SK-N-SH (cell line): ENCODE data around the gene PWWP2B. TPM values are rescaled to one million over a fixed set of nuclear protein-coding genes. Genes with fewer than 3 reads are reported as not detected.

Experiments used
- CTCF ChIA-PET: fragments of 300-600, 350-600 bp; formaldehyde crosslinking; extraction: SDS; loops from one replicate; lab custom pipeline; 2021; lab: Yijun Ruan, JAX
- POLR2A ChIA-PET: fragments of 350-600 bp; sonication (Branson Sonifier 250); formaldehyde crosslinking; extraction: SDS; loops from one replicate; lab custom pipeline; 2020; ENCODE audit warnings: antibody characterized with exemption, inconsistent platforms; lab: Yijun Ruan, JAX
- DNase-seq: peaks from one replicate; pipeline ENCODE4 v3.0.0; 2012
- H2AFZ ChIP-seq: fragments of 200-600 bp; sonication (generic); 2 replicates; pipeline ENCODE4 v1.8.1; 2016; ENCODE audit warnings: antibody characterized with exemption, mild to moderate bottlenecking, low read depth
- H3F3A ChIP-seq: fragments of 200-600 bp; sonication (generic); replicated peaks from 2 replicates; pipeline ENCODE3; 2016; ENCODE audit warnings: antibody characterized with exemption, mild to moderate bottlenecking; ENCODE audit not compliant: insufficient read depth
- H3K27ac ChIP-seq, 2 experiments: fragments of 200-500 bp in 1 of 2; fragments of 200-600 bp in 1 of 2; sonication (Bioruptor generic) in 1 of 2; sonication (generic), shearing (Covaris generic) in 1 of 2; 2 replicates each; pipeline versions ENCODE4 v1.5.1 to v1.6.1; 2014 to 2016; ENCODE audit warnings: low read depth in 2 of 2, inconsistent platforms in 1 of 2, low read length in 1 of 2, mild to moderate bottlenecking in 1 of 2, mixed read lengths in 1 of 2
- H3K27me3 ChIP-seq: fragments of 200-600 bp; sonication (generic), shearing (Covaris generic); 2 replicates; pipeline ENCODE4 v1.6.1; 2016; ENCODE audit warnings: mixed run types; ENCODE audit not compliant: insufficient read depth
- H3K36me3 ChIP-seq, 2 experiments: fragments of 200-500 bp in 1 of 2; fragments of 200-600 bp in 1 of 2; sonication (Bioruptor generic) in 1 of 2; sonication (generic) in 1 of 2; replicated peaks in 1 of 2; 2 replicates each; pipeline versions ENCODE3 to v1.5.1; 2014 to 2016; ENCODE audit warnings: low read length in 1 of 2, mild to moderate bottlenecking in 1 of 2; ENCODE audit not compliant: insufficient read depth in 2 of 2, control insufficient read depth in 1 of 2
- H3K4me1 ChIP-seq, 2 experiments: fragments of 200-500 bp in 1 of 2; fragments of 200-600 bp in 1 of 2; sonication (Bioruptor generic) in 1 of 2; sonication (generic), shearing (Covaris generic) in 1 of 2; 2 replicates each; pipeline versions ENCODE4 v1.5.1 to v1.6.1; 2014 to 2016; ENCODE audit warnings: low read depth in 1 of 2, low read length in 1 of 2, mixed run types in 1 of 2; ENCODE audit not compliant: insufficient read depth in 2 of 2, control insufficient read depth in 1 of 2
- H3K4me2 ChIP-seq: fragments of 200-600 bp; sonication (generic), shearing (Covaris generic); 2 replicates; pipeline ENCODE4 v1.6.1; 2017; ENCODE audit warnings: mixed run types
- H3K4me3 ChIP-seq, 2 experiments: fragments of 200-500 bp in 1 of 2; fragments of 200-600 bp in 1 of 2; sonication (Bioruptor generic) in 1 of 2; sonication (generic), shearing (Covaris generic) in 1 of 2; 2 replicates each; pipeline versions ENCODE4 v1.5.1 to v1.8.1; 2014 to 2016; ENCODE audit warnings: low read depth in 2 of 2, inconsistent platforms in 1 of 2, low read length in 1 of 2, mild to moderate bottlenecking in 1 of 2, mixed read lengths in 1 of 2, moderate library complexity in 1 of 2
- H3K79me2 ChIP-seq: fragments of 200-600 bp; sonication (generic); 2 replicates; pipeline ENCODE4 v1.8.1; 2017; ENCODE audit warnings: mild to moderate bottlenecking; ENCODE audit not compliant: insufficient read depth
- H3K9ac ChIP-seq: fragments of 200-600 bp; sonication (generic); 2 replicates; pipeline ENCODE4 v1.6.1; 2017; ENCODE audit warnings: mixed run types
- H3K9me2 ChIP-seq: fragments of 200-600 bp; sonication (generic); 2 replicates; pipeline ENCODE4 v1.6.1; 2017; ENCODE audit warnings: mixed run types
- H3K9me3 ChIP-seq: fragments of 200-600 bp; sonication (generic); 2 replicates; pipeline ENCODE4 v1.6.1; 2017; ENCODE audit warnings: mixed run types, mild to moderate bottlenecking, moderate library complexity
- H4K20me1 ChIP-seq: fragments of 200-600 bp; sonication (generic); 2 replicates; pipeline ENCODE4 v1.6.1; 2017; ENCODE audit warnings: mild to moderate bottlenecking, mixed run types; ENCODE audit not compliant: insufficient read depth
- ELF1 ChIP-seq: IDR thresholded peaks from 2 replicates; pipeline ENCODE4 v1.4.0; 2012
- GATA2 ChIP-seq: sonication (generic); formaldehyde crosslinking; IDR thresholded peaks from 2 replicates; pipeline ENCODE4 v1.5.0; 2020; ENCODE audit warnings: mild to moderate bottlenecking, missing genetic modification reagents
- SMC3 ChIP-seq: IDR thresholded peaks from 2 replicates; pipeline ENCODE4 v1.6.1; 2012; ENCODE audit warnings: low read depth, low read length, improper control_type of control experiment
- TAF1 ChIP-seq: IDR thresholded peaks from 2 replicates; pipeline ENCODE4 v1.6.1; 2012; ENCODE audit warnings: low read depth, mild to moderate bottlenecking, low read length, moderate library complexity, borderline replicate concordance
- TEAD4 ChIP-seq: IDR thresholded peaks from 2 replicates; pipeline ENCODE4 v1.4.0; 2012; ENCODE audit warnings: mild to moderate bottlenecking, borderline replicate concordance; ENCODE audit not compliant: insufficient read depth
- WGBS: methylation state at CpG from one replicate; pipeline ENCODE4 v1.1.6; 2017; ENCODE audit warnings: low lambda C conversion rate; 5-methylcytosine and 5-hydroxymethylcytosine counted together
- polyA plus RNA-seq, 3 experiments: library from polyadenylated mRNA; depleted of rRNA; stranded (reverse); fragments of >200 nt; gene quantifications; 2 replicates each; pipeline ENCODE4 v1.2.3, GENCODE V29; 2012
- TF ChIP-seq, protein P1 (sequence below): IDR thresholded peaks from 2 replicates; pipeline ENCODE4; 2012
- TF ChIP-seq, protein P2 (sequence below): IDR thresholded peaks from 2 replicates; pipeline ENCODE4 v1.4.0; 2012; ENCODE audit warnings: low read depth, borderline replicate concordance

The PWWP2B gene
- polyA plus RNA-seq, 1 of the 3 experiments (the other 2 are of a cell fraction) = 2.4 TPM

GRCh38 chr10:132392811-132393694 is 3.9 kb upstream of the PWWP2B start:
- H3K27ac ChIP-seq = no peak overlapping the region
- POLR2A ChIA-PET = no interaction called here
- no peaks in the 10 kb centered on the region for H3K9me2 ChIP-seq
- TF ChIP-seq SMC3 = no peak
- no peaks in the 10 kb centered on the region for H3K27me3 ChIP-seq
- DNase-seq = no peak
- 86% methylated on average over 9 of the region's 12 CpGs for WGBS
- H4K20me1 ChIP-seq = no peaks in the 10 kb centered on the region
- peaks cover 0 to 14% of the 10 kb centered on the region in 2 experiments; a peak in 2 of 4 replicates for H3K4me1 ChIP-seq
- no peak overlapping the region for H3K9ac ChIP-seq
- H3K36me3 ChIP-seq = no peaks in the 10 kb centered on the region
- H3K79me2 ChIP-seq = peaks cover 3% of the 10 kb centered on the region; the same call in 1 of the 2 replicates
- CTCF ChIA-PET = interaction anchor here (1.0 kb wide), 1 partner anchor 66 kb away, joined by 4 read pairs; no protein-coding TSS in a partner anchor
- H3K4me2 ChIP-seq = no peak overlapping the region
- H3K9me3 ChIP-seq = no peaks in the 10 kb centered on the region
- H3F3A ChIP-seq = no peaks in the 10 kb centered on the region
- no peak overlapping the region for H3K4me3 ChIP-seq
- H2AFZ ChIP-seq = no peak overlapping the region

GRCh38 chr10:132393695-132394181 is 3.3 kb upstream of the PWWP2B start:
- ChIA-PET POLR2A (interaction anchor here (1.0 kb wide), 1 partner anchor 112 kb away, joined by 3 read pairs; no protein-coding TSS in a partner anchor), CTCF (interaction anchor here (1.0 kb wide), 1 partner anchor 65 kb away, joined by 4 read pairs; no protein-coding TSS in a partner anchor)
- H3K4me1 ChIP-seq = peaks cover 4 to 20% of the 10 kb centered on the region in 2 experiments; a peak in 2 of 4 replicates
- H3K36me3 ChIP-seq = no peaks in the 10 kb centered on the region
- H3F3A ChIP-seq = peaks cover 3% of the 10 kb centered on the region
- H3K9me3 ChIP-seq = no peaks in the 10 kb centered on the region
- no peak overlapping the region for H3K9ac ChIP-seq
- no peak overlapping the region for H3K4me3 ChIP-seq
- no peak overlapping the region for H3K27ac ChIP-seq
- no peak overlapping the region for H2AFZ ChIP-seq
- no peak for DNase-seq
- no peak for TF ChIP-seq TEAD4
- no peak for TF ChIP-seq GATA2 (CRISPR knock-in tag)
- no peak for TF ChIP-seq TAF1
- TF ChIP-seq, protein P1, sequence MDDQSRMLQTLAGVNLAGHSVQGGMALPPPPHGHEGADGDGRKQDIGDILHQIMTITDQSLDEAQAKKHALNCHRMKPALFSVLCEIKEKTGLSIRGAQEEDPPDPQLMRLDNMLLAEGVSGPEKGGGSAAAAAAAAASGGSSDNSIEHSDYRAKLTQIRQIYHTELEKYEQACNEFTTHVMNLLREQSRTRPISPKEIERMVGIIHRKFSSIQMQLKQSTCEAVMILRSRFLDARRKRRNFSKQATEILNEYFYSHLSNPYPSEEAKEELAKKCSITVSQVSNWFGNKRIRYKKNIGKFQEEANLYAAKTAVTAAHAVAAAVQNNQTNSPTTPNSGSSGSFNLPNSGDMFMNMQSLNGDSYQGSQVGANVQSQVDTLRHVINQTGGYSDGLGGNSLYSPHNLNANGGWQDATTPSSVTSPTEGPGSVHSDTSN = no peak
- TF ChIP-seq ELF1 = no peak
- TF ChIP-seq, protein P2, sequence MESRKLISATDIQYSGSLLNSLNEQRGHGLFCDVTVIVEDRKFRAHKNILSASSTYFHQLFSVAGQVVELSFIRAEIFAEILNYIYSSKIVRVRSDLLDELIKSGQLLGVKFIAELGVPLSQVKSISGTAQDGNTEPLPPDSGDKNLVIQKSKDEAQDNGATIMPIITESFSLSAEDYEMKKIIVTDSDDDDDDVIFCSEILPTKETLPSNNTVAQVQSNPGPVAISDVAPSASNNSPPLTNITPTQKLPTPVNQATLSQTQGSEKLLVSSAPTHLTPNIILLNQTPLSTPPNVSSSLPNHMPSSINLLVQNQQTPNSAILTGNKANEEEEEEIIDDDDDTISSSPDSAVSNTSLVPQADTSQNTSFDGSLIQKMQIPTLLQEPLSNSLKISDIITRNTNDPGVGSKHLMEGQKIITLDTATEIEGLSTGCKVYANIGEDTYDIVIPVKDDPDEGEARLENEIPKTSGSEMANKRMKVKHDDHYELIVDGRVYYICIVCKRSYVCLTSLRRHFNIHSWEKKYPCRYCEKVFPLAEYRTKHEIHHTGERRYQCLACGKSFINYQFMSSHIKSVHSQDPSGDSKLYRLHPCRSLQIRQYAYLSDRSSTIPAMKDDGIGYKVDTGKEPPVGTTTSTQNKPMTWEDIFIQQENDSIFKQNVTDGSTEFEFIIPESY = no peak
- no peaks in the 10 kb centered on the region for H4K20me1 ChIP-seq
- peaks cover 8% of the 10 kb centered on the region; the same call in 1 of the 2 replicates for H3K79me2 ChIP-seq
- 100% methylated on average over 3 of the region's 9 CpGs for WGBS
- no peak overlapping the region for H3K4me2 ChIP-seq
- H3K9me2 ChIP-seq = no peaks in the 10 kb centered on the region
- H3K27me3 ChIP-seq = no peaks in the 10 kb centered on the region
